Measurements from ENCODE around the gene ROBO3. TPM values are rescaled to one million over a fixed set of nuclear protein-coding genes. Genes with fewer than 3 reads are reported as not detected.

Gene ROBO3
- total RNA-seq, 1 donor from 2014 or later = 8.8 TPM

- DNase-seq = no peak
Measured at GRCh38 chr11:124846070-124846673, 19.1 kb upstream of the ROBO3 start.

DNA sequence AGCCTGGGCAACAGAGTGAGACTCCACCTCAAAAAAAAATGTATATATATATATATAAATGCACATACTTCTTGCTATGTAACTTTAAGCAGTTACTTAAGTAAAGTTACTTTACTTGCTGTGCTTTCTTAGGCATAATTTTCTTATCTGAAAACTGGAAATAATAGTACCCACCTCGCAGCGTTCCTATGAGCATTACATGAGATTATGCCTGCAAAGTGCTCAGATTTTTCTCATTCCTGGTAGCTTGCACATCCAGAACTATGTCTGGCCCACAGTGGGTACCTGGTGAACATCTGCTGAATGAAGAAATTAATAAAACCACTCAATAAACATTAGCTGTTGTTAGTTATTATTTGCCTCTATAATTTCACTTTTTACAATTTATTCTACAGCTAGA, 6.1 kb upstream of the ROBO3 start:
- no peak for DNase-seq

GRCh38 chr11:124861670-124862069, 3.6 kb upstream of the ROBO3 start:
- DNase-seq = no peak

DNA sequence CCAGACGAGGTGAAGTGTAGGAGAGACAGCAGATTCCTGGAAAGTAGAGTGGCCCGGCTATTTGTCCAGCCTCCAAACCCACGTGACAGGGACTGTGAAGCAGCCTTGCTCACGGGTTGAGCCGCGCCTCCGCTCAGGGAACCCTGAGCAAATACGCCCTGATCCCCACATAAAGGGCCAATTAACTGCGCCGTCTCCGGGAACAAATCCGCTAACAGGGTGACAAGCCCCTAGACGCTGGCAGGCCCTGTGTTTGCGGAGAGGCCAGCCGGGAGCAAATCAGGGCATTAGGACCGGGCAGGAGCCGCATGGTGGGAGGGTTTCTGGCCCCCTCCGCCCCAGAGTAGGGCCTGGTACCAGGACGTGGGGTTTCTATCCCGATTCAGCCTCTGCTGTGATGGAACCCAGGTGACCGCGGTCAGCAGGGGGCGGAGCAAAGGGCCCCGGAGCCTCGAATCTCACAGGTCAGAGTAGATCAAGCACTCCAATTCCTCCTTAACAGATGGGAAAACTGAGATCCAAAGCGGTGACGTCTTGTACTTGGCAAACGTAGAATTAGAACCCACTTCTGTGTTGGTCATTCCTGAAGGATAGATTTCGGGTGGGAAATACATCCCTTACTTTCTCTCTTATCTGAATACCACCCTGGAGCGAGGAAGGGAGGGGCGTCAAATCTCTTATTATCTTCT, 2.0 kb upstream of the ROBO3 start:
- no peak for DNase-seq

GRCh38 chr11:124863826-124864165, 1.4 kb upstream of the ROBO3 start:
- DNase-seq = no peak

GRCh38 chr11:124864176-124864891, 898 bp upstream of the ROBO3 start:
- no peak for DNase-seq

GRCh38 chr11:124864892-124865180, 396 bp upstream of the ROBO3 start:
- DNase-seq = no peak

- DNase-seq = no peak
Measured at GRCh38 chr11:124865902-124866851, 945 bp downstream of the ROBO3 start.

GRCh38 chr11:124867700-124868099, 2.5 kb downstream of the ROBO3 start:
- DNase-seq = no peak

DNA sequence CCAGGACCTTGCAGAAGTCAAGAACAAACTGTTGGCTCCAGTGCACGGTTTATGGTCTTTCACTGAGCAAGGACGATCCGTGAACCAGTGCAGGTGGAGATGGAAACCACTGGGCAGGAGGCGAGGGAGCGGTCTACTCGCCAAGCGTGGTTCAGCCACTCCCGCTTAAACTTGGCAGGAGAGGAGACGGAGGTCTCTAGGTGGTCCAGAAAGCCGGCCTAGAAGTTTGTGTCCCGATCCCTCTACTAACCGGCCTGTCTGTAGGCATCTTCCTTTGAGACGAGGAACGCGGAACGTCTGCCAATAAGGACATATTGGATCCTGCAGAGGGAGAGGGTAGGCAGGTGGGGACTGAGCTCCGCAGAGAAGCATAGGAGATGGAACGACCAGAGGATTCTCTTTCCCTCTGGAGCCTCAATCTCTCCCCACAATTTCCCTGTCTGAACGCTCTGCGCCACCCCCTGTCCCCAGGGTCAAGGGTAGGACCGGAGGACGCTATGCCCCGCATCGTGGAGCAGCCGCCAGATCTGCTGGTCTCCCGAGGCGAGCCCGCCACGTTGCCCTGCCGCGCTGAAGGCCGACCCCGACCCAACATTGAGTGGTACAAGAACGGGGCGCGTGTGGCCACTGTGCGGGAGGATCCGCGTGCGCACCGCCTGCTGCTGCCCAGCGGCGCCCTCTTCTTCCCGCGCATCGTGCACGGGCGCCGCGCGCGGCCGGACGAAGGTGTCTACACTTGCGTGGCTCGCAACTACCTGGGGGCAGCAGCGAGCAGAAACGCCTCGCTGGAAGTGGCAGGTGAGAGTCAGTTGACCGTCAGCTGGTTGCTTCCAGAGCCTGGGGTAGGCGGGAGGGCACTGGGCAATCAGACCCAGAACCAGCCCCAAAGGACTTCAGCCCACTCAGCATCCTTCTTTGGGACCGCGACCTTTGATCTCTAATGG, 3.4 kb downstream of the ROBO3 start:
- DNase-seq = no peak

- DNase-seq = no peak
Measured at GRCh38 chr11:124869331-124869730, 4.1 kb downstream of the ROBO3 start.

DNA sequence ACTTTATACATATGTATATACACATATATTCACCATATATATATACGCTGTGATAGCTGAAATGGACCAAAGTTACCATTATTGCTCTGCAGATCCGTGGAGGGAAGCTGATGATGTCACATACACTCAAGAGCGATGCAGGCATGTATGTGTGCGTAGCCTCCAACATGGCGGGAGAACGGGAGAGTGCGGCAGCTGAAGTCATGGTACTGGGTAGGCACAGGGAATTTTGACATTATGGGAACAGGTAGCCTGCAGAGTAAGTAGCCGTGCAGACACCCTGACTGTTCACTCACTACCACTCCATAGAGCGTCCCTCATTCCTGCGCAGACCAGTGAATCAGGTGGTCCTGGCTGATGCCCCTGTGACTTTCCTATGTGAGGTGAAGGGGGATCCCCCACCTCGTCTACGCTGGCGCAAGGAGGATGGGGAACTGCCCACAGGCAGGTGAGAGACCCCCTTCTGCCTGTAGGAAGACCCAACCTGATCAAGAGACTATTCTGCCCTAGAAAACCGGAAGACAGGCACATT, 4.7 kb downstream of the ROBO3 start:
- DNase-seq = no peak

DNA sequence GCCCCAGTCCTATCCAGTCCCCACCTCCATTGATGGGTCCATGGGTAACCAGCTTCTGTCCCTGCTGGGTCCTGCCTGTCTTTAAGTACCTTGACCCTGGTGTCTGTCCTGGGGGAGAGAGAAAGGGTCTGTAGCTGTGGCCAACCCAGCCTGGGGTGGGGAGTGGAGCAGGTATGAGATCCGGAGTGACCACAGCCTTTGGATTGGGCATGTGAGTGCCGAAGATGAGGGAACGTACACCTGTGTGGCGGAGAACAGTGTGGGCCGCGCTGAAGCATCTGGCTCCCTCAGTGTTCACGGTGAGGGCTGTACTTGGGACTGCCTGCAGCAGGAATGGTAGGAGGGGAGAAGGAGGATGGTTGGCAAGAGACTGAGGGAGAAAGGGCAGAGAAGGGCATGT, 5.2 kb downstream of the ROBO3 start:
- no peak for DNase-seq

DNA sequence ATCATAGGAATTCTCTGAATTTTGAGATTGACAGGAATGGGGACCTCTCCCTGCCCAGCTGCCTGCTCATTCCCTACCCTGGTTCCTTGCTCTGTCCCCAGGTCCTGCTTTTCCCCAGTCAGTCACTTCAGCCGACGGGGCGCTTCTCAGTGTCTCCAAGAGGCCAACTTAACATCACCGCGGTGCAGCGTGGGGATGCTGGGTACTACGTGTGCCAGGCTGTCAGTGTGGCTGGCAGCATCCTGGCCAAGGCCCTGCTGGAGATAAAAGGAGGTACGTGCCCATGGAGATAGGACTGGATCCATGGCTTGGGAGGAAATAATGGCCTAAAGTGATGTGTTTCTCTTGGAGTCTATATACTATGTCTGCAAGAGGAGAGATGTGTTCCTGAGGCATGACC, 7.0 kb downstream of the ROBO3 start:
- DNase-seq = no peak

GRCh38 chr11:124872741-124873140, 7.5 kb downstream of the ROBO3 start:
- DNase-seq = no peak

- DNase-seq = no peak
Measured at GRCh38 chr11:124873951-124874350, 8.7 kb downstream of the ROBO3 start.

- DNase-seq = no peak
Measured at GRCh38 chr11:124874571-124875255, 9.5 kb downstream of the ROBO3 start.

DNA sequence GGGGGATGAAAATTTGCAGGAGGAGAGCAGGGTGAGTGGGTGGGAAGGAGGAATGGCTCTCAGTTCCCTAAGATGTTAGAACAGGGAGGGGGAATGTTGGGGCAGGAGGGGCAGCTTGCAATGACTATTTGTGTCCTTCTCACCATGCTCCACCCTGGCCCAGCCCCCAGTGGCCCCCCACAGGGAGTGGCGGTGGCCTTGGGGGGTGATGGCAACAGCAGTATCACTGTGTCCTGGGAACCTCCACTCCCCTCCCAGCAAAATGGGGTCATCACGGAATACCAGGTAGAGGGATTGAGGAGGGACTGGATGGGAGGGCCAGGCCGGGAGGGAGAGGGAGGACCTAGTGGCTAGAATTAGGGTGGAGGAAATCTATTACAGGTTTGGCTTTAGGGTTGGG, 10.2 kb downstream of the ROBO3 start:
- DNase-seq = no peak

DNA sequence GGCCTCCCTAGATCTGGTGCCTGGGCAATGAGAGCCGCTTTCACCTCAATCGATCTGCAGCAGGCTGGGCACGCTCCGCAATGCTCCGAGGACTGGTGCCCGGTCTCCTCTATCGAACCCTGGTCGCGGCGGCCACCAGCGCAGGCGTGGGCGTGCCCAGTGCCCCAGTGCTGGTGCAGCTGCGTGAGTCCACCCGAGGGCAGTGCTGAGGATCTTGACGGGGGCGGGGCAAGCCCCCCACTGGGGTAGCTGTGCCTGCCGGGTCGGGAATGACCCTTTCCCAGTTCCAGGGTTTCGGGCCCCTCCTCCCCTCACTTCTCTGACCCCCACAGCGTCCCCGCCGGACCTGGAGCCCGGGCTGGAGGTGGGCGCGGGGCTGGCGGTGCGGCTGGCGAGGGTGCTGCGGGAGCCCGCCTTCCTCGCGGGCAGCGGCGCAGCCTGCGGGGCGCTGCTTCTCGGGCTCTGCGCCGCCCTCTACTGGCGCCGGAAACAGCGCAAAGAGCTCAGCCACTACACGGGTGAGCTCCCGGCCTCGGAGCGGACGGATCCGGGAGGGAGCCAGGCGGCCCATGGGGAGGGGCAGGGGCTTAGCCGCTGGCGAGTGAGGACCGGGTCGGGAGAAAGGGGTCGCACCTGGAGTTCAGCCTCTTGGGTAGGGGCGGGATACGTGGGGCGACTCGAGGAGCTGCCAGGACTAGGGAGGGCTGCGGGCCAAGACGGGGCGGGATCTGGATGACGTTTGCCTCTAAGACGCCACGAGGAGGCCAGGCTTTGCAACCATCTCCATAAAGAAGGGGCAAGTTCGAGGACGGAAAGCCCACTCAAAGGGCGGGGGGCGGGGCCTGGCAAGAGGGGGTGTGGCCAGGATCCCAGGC, 10.9 kb downstream of the ROBO3 start:
- peak; percentile 93 for DNase-seq

All from skin of body (tissue), 2 donors.